Stromal cell of bone marrow (primary cell): ENCODE measurements around the gene CISH.
A peak's percentile ranks its signal among the peaks of the same experiment; 100 is the strongest.

Experiments
- DNase-seq: peaks from one replicate; pipeline ENCODE4 v3.0.0-alpha.2; 2012; ENCODE audit warnings: low read depth

Gene CISH

DNA sequence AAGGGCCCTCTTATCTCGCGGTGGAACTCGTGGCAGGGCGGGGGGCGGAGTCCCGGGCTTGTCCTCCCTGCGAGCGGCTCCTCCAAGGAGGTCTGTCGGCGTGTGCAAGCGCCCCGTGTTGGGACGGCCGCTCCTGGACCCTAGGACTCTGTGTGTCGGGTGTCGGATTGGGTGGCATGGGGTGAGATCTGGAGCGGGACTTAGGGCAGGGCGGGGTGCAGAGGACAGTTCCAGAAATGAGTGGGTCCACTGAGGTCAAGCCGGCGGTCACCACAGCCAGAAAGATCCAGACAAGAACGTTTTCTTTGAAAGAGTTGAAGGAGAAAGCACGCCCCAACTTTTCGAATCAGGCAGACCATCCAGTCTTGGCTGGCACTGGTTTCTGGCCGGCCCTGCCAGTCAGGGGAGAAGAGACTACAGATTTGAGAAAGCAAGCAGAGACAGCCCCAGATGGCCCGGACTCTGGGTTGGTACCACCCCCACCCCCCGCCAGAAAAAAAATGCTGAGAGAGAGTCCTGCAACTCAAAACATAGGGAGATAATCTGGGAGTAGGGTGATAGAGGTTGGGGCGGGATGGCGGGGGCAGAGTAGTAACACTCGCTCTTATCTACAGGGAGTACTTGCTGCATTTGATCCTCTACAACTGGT lies 784 bp upstream of the CISH start:
- no peak for DNase-seq

DNA sequence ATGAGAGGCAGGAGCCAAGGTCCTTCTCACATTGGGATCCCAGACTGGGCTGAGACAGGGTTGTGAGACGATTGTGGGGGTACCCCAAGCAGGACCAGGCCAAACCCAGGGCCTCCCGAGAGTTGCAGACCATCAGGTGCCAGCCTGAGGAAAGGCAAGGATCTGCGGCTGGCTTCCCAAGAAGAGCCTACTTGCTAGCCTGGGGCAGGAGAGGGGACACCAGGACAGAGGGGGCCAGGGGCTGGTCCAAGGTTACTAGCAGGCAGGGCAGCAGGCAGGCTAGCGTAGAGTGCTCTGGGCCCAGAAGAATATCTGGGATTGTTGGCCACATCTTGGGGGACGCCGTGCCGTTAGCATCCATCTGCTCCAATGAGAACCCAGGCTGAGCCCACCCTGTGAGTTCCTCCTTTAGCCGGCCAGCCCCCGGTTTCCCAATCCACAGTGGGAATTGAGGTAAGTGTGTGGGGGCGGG lies 546 bp downstream of the CISH start:
- DNase-seq = no peak

DNA sequence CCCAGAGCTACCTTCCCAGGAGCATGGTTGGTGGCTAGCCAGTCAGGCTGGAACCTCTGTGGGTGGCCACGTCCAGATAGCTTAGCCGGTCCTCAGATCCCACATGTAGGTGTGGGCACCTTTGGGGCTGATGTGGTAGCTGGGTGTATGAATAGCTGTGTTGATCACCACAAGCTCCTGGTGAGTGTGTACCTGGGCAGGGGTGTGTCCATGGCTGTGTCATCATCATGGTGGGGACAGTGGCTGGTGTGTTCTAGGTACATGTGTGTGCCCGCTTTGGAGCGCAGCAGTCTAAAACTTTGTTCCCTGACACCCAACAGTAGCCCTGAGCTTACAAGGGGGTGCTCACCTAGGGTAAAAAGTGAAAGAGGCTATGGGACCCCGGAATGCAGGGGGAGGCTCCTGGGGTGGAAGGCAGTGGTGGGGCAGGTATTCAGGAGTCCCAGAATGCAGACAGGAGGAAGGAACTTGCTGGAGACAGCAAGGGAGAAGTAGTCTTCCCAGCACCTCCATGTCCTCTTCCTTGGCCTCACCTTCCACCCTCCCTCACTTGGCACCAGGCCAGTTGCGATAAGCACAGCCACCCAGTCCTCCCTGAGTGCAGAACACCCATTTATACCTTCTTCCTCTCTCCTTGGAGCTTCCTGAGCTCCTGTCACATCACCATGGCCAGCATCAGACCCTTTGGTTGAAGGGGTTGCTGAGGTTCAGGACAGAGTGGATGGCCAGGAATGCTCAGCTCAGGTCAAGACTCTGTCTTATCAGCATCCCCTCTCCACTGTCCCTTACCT lies 1.2 kb downstream of the CISH start:
- no peak for DNase-seq

DNA sequence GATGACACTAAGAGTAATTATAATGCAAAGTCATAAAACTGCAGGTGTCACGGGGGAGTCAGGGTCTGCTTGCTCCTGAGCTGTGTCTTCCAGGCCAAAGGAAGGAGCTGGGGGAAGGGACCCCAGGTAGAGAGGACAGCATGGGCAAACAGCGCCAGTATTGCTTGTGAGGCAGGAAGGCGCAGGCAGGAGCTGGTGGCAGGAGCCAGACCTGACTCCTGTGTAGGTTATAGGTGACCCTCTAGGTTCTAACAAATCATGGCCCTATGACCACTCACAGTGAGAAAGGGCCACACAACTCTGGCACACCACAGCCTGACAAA lies 1.9 kb downstream of the CISH start:
- no peak for DNase-seq

GRCh38 chr3:50609071-50609762 lies 2.4 kb downstream of the CISH start:
- DNase-seq = no peak

- DNase-seq = no peak
Measured at GRCh38 chr3:50608278-50608677, 3.3 kb downstream of the CISH start.

- DNase-seq = no peak
Measured at GRCh38 chr3:50607271-50608091, 4.1 kb downstream of the CISH start.

GRCh38 chr3:50606596-50606995 lies 5.0 kb downstream of the CISH start:
- DNase-seq = no peak

- DNase-seq = no peak
Measured at GRCh38 chr3:50605901-50606326, 5.7 kb downstream of the CISH start.

DNA sequence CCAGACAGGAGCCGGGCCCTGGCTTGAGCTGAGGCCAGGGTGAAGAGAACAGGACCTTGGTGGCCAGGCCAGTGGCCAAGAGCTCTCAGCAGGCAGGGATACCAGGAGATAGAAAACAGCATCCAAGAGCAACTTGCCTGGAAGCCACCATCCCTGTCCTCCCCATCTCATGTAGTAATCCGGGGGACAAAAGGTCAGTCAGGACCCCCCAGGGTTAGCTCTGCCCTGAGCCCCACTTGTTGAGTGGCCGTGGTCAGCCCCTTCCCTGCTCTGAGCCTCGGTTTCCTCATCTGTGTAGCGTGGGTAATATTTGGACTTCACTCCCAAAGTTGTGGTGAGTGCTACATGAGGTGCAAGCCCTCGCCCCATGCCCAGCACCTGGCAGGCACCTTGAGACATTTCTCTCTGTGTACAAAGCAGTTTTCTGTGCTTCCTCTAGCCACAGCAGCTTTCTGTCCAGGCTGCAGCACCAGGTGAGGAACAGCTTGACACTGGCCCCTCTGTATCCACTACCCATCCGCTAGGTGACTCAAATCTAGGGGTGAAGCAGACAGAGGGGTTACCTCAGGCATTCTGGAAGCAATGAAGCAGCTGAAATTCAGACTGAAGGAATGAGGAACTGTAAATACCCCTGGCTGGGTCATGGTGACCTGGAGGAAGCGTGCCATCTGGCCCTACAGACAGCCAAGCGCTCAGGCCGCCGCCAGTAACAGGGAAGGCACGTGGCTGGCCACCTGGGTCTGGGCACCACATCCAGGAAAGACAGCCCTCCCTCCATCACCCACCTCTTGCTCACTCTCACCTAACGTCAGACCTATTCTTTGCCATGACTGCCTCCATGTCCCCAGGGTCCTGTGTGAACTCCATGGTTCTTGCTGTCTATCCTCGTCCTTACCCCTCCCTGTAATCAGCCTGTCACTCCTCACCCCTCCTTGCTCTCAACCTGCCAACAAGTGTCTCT lies 6.7 kb downstream of the CISH start:
- DNase-seq = no peak

DNA sequence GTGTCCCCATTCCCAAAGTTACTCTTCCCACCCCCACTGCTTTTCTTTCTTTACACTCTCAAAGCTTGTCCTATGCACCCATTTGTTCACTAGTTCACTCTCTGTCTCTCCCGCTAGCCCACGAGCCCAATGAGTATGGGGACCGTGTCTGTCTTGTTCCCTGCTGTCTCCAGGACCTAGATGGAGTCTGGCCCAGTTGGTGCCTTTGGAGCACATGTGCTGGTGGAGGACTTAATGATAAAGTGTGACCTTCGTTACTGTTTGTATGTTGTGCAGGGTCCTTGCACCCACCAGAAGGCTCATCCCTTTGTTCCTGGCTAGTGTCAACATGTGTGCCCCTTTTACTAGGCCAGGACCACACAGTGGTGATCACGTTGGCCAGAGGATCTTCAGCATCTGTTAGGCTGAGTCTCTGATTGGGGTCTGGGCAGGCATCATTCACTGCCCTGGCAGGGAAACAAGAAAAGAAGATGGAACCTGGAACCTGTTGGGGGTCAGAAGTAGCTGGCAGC lies 7.4 kb downstream of the CISH start:
- DNase-seq = no peak

DNA sequence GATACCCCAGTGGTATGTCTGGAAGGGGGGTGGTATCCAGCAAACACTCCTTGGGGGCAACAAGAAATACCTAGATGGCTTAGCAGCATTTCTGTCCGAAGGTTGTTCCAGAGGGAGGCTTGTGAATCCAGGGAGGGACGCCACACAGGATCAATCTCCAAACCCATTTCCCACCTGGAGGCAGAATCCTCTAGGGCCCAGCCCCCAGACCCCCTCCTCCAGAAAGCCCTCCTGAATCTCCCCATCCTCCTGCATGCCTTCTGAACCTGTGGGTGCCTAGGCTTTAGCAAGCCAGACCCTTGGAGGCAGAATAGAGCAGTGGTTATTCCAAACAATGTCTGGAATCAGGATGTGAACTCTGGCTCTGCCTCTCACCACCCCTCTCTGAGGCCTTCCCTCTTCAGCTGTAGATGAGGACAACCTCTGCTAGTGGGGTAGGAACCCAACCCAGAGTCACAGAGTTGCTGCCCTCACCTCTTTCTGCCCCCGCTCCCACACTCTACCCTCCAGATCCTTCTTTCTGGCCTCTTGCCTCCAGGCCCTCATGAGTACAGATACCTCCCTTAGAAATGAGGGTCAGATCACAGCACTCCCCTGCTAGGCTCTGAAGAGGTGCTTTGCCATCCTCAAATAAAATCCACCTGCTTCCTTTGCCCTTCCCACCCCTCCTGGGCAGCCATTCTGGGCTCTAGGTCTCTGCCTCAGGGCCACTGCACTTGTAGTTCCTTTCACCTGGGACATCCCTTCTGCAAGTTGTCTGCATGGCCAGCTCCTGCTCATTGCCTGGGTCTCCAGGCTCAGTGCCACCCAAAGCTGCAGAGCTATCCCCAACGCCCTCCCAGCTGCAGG lies 8.1 kb downstream of the CISH start:
- DNase-seq = no peak

DNA sequence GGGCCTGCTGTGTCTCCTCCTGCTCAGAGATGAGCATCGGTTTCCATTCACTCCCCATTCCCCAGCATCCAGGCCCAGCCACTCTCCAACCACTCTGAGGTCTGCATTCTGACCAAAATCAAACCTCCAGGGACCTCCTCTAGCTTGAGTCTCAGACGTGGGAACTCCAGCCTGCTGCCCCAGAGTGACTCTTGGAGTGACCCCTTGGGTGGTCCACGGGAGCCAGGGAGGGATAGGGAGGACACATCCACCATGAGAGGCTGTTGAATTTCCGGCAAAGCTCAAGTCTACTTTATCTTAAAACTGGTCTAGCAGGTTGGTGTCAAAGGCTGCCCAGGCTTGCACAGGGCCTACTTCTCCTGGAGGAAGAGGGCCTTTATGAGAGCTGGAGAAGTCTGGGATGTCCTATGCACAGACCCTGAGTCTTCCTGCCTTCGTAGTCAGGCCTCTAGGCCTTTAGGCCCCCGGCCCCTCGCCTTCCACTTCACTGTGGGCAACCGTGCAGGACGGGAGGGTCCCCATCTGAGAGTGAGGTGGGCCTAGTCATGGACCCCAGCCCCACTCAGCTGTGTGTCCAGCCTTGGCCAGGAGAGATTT lies 8.9 kb downstream of the CISH start:
- no peak for DNase-seq

- DNase-seq = peak; percentile 96
Measured at GRCh38 chr3:50600841-50601591, 10.6 kb downstream of the CISH start.

DNA sequence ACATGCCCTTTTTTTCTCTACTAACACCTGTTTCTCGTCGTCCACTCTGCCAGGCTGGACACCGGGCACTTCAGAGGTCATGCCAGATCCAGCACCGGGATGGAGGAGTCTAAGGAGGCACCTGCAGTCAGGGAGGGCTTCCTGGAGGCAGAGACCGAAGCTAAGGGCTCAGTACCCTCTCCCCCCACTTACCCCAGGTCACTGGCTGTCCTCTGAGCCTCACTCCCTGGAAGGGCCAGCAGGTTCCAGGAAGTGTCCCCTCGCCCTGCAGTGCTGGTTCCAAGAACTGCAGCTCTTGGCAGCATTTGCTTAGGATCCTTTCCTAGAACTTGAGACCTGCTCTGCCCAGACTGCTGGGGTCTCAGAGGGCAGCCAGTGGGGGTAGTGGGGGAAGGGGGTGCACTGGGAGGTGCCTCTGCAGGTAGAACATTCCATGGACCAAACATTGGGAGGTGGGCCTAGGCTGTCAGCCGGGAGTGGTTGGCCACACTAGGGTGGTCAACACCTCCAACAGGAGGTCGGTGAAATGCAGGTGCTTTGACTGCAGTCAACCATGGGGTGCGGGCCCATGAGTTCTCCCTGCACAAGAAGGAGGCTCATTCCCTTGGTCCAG lies 11.3 kb downstream of the CISH start:
- DNase-seq = no peak

DNA sequence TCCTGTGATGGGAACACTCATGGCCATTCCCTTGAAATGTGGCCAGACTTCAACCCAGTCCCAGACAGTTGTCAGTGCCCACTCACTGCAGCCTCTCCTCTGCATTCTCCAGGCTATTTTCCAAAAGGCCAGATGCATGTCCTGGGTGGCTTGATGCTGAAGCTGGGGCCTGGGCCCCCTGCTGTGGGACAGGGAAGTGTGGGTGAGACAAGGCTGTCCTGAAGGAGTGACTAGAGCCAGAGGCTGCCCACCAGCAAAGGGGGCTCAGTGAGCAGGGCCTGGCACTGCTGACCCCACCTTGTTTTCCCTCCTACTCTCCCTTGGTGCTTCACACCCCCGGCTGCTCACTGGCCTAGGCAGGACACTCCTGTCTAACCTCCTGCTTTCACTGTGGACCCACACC lies 11.9 kb downstream of the CISH start:
- no peak for DNase-seq

DNA sequence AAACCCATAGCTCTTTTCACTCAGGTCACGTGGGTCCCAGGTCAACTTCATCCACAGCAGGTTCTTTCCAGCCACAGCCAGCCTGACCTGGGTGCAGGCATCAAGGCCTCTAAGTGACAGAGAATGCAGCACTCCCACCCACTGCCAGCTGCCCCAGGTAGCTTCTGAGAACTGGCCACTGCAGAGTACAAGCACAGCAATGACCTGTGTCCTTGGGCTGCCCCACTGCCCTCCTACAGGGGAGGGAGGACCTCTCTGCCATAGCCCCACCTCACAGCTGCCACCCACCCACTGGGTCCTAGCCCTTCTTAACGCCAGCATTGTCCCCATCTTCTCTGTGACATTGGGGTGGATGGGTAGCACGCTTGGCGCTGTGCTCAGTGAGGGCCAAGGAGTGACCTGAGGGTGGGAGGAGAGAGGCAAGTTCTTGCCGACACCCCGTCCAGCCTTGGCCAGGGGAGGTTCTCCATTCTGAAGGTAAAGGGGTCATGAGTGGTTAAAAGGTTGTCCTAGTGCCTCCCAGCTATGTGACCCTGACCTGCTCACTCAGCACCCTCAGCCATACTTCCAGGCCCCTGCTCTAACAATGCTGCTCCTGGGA lies 12.4 kb downstream of the CISH start:
- DNase-seq = no peak

DNA sequence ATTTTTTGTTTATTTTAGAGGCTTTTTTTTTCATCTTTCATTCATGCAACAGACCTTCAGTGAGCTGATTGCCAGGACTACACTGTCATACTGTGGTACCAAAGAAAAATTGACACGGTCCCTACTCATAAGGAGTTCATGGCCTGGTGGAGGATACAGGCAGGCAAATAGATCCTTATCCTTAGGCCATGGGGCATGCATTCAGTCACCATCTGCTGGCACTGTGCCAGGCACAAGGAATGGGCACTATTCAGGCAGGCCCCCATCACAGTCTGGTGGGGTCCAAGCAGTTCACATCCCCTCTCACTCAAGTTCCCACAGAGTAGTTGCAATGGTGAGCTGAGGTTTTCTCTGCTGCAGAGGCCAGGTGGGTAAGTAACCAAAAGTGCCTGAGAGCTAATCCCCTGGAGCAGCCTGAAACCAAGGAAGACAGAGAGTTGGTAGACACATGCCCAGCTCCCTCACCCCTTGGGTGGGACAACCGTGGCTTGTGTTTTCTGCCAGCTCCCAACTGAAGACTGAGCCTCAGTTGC lies 17.3 kb downstream of the CISH start:
- no peak for DNase-seq
